HEK293T (cell line): ENCODE measurements around the gene WWC2.

Source experiments
- BHLHE40 ChIP-seq: fragments of 450-650 bp; IDR thresholded peaks from 2 replicates; pipeline ENCODE4 v1.6.1; 2016; ENCODE audit warnings: mild to moderate bottlenecking, moderate library complexity, borderline replicate concordance
- CTBP1 ChIP-seq: fragments of 450-650 bp; IDR thresholded peaks from 2 replicates; pipeline ENCODE4 v1.6.1; 2016; ENCODE audit warnings: borderline replicate concordance
- ELF4 ChIP-seq: fragments of 450-650 bp; IDR thresholded peaks from 2 replicates; pipeline ENCODE4 v1.6.1; 2017; ENCODE audit warnings: antibody characterized with exemption
- FOXA1 ChIP-seq: fragments of 450-650 bp; IDR thresholded peaks from 2 replicates; pipeline ENCODE4 v1.6.1; 2016; ENCODE audit warnings: mild to moderate bottlenecking
- FOXK2 ChIP-seq: fragments of 450-650 bp; IDR thresholded peaks from 2 replicates; pipeline ENCODE4 v1.6.1; 2016; ENCODE audit warnings: mild to moderate bottlenecking
- FOXM1 ChIP-seq: fragments of 450-650 bp; IDR thresholded peaks from 2 replicates; pipeline ENCODE4 v1.6.1; 2017; ENCODE audit warnings: mild to moderate bottlenecking, borderline replicate concordance
- L3MBTL2 ChIP-seq: fragments of 450-650 bp; conservative IDR thresholded peaks from 2 replicates; pipeline ENCODE4 v1.6.1; 2016; ENCODE audit warnings: mild to moderate bottlenecking
- LEF1 ChIP-seq: fragments of 450-650 bp; IDR thresholded peaks from 2 replicates; pipeline ENCODE4 v1.6.1; 2017; ENCODE audit warnings: mild to moderate bottlenecking, borderline replicate concordance
- NFRKB ChIP-seq: fragments of 450-650 bp; IDR thresholded peaks from 2 replicates; pipeline ENCODE4 v1.6.1; 2016; ENCODE audit warnings: mild to moderate bottlenecking, moderate library complexity
- SP1 ChIP-seq: fragments of 450-650 bp; IDR thresholded peaks from 2 replicates; pipeline ENCODE4 v1.6.1; 2017
- TARDBP ChIP-seq: fragments of 450-650 bp; IDR thresholded peaks from 2 replicates; pipeline ENCODE4 v1.6.1; 2016
- ZNF384 ChIP-seq: fragments of 450-650 bp; IDR thresholded peaks from 2 replicates; pipeline ENCODE4 v1.6.1; 2016

GRCh38 chr4:183200453-183200852 lies 101.4 kb downstream of the WWC2 start:
- TF ChIP-seq FOXM1: no peak
- no peak for TF ChIP-seq FOXK2
- no peak for TF ChIP-seq CTBP1
- no peak for TF ChIP-seq FOXA1
- TF ChIP-seq SP1: no peak
- no peak for TF ChIP-seq ELF4
- no peak for TF ChIP-seq L3MBTL2
- no peak for TF ChIP-seq BHLHE40
- no peak for TF ChIP-seq LEF1
- no peak for TF ChIP-seq TARDBP
- no peak for TF ChIP-seq NFRKB
- TF ChIP-seq ZNF384: no peak
